Fibroblast of skin of right quadriceps (primary cell): ENCODE measurements around the gene NSUN7.

Source experiments
- DNase-seq: peaks from one replicate; pipeline ENCODE4 v3.0.0-alpha.2; 2013

The NSUN7 gene

GRCh38 chr4:40822420-40823166 is 72.8 kb downstream of the NSUN7 start:
- DNase-seq, result no peak

GRCh38 chr4:40825014-40825838 is 75.5 kb downstream of the NSUN7 start:
- no peak for DNase-seq

DNA sequence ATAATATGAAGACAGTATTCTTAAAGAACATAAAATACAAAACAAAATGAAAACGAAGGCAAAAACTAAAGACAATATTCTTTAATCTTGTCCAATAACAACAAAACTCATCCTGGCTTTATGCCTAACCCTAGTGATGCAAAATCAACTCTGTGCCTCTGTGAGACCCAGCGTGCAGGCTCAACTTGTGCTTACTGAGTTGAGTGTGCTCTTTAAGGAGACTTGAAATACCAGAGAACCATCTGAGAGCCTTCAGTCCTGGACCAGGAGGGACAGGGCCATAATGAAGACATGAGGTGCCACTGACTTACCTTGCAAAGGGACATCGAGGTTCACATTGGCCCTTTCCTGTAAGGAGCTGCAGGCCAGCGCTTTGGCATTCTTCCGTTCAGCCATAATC is 77.1 kb downstream of the NSUN7 start:
- DNase-seq, result no peak

GRCh38 chr4:40827758-40828157 is 78.0 kb downstream of the NSUN7 start:
- DNase-seq, result no peak

DNA sequence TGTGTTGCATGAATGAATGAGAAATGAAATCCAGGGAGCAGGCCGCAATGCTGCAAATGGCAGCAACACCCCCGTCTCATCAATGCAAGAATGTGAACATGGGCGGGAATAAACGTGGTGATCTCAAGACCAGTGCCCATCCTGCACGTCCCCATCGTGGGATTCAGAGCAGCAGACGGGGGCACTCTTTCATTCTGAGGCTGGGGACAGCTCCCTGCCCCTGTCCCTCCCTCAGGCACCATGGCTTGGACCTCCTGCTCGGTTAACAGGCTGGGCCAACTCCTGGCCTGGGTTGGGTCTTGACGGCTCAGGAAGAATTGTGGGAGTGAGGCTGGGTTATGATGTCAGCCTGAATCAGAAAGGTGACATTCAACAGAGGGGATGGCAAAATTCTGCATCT is 78.9 kb downstream of the NSUN7 start:
- DNase-seq, result no peak

DNA sequence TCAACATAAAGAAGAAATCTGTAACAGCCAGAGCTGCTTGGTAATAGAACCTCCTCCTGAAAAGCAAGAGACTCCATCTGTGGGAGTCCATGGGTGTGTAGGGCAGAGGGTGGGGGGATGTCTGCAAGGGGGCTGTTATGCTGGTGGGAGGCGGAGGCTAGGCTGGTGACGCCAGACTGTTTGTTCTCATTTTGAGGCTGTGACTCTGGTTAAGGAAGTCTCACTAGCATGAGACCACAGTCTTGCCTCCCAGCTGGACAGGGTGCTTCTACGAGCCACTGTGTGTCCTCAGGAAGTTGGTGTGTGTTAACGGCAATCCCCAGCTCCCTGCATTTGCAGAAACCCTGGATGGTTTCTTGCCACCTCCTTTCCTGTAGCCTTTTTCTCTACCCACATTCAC is 79.8 kb downstream of the NSUN7 start:
- no peak for DNase-seq

DNA sequence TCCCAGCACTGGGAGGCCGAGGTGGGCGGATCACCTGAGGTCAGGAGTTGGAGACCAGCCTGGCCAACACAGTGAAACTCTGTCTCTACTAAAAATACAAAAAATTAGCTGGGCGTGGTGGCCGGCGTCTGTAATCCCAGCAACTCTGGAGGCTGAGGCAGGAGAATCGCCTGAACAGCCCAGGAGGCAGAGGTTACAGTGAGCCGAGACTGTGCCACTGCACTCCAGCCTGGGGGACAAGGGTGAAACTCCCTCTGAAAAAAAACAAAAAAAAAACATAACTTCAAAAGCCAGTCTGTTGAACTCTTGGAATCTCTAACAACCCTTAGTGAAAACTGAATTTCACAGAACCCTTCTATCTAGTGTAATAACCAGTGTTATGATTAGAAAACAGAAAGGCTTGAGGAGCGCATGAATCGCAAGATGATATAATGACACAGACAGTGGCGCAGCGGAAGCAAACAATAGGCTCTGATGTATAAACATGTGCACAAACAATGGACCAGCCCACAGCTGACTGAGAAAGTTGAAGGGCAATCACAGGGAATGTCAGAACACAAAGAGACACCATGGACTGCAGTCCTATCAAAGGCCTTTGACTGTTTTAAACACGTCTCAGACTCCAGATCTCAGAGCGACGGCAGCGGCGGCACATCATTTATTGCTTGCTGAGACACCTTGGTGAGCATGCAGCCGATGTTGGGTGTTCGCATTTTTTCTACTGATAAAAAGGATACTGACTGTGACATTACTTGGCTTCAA is 81.6 kb downstream of the NSUN7 start:
- DNase-seq, result no peak

DNA sequence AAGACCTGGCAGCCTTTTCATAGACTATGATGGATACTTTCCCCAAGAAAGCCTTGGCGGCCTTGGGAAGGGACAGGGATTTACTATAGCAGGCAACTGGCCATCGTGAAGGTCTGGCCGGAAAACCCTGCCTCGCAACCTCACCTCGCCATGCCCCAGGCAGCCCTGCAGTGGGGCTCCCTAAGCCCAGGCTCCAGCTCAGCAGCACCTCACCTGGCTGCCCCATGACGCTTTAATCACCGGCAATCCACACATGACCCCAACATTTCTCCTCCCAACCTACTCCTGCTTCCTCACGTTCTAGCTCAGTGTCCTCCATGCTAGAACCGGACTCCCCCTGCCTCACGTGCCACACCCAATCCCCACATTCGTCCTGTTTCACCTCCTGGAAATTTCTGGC is 82.4 kb downstream of the NSUN7 start:
- DNase-seq, result no peak

- DNase-seq, result no peak
Observed at GRCh38 chr4:40833212-40833611, 83.5 kb downstream of the NSUN7 start.

DNA sequence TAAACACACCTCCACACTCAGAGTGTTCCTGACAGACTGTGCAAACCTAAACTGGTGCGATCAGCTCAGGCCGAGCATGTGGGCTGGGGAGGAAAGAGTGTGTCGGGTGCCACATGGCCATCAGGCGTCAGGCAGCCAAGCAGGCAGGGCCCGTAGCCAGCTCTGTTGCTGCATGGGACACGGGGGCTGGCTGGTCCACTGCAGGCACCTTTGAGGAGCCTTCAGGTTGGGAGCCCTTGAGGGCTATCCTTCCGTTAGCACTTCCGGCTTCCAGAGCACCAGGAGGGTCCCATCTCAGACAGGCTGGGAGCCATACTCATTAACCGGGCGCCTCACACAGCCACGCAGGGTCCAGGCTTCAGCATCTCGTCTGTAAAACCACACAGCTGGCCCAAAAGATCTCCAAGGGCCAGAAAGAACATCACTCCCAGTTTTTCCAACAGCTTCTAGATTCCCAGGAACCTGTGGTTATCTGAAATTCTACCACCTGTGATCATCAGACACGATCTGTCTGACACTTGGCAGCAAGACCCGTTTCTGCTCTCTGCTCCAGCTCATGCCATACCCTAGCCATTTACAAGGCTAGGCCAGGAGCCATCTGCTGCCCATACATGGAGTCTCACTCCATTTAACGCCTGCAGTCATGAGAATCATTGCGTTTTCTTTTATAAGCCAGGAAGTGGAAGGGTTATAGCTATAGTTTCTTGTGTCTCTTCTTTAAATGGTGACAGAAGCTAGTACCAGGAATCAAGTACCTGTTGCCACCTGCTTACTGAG is 87.5 kb downstream of the NSUN7 start:
- no peak for DNase-seq

GRCh38 chr4:40838742-40839141 is 89.0 kb downstream of the NSUN7 start:
- DNase-seq, result no peak

DNA sequence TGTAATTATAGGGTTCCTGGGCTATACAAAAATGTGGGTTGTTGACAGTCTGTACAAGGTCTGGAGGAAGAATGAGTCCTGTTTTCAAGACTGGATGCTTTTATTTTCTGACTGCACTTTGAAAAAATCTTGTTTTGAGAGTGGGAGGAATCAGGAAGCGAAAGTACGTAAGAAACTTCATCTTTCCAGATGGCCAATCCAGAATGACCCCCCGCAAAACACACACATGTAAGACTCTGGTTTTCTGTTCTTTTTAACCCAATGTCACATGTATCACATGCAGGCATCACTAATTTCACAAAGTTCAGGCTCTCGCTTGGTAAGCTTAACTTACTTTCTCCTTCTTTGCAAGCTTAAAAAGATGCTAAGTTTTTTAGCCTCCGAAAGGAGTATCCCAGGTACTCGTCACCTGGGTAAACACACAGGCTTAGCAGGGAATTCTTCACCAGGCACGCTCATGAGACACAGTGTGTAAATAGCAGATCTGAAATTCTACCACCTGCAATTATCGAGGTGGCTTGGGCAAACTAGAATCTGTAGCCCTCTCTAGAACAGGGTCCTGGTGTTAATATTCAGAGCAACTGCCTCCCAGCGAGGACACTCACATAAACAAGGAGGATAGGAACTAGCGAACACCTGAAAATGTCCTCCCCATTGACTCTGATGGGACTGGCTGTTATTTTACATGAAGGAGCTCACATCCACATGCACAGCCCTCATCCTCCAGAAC is 90.7 kb downstream of the NSUN7 start:
- DNase-seq, result no peak

- peak; percentile 86 for DNase-seq
Observed at GRCh38 chr4:40840985-40841571, 91.3 kb downstream of the NSUN7 start.

DNA sequence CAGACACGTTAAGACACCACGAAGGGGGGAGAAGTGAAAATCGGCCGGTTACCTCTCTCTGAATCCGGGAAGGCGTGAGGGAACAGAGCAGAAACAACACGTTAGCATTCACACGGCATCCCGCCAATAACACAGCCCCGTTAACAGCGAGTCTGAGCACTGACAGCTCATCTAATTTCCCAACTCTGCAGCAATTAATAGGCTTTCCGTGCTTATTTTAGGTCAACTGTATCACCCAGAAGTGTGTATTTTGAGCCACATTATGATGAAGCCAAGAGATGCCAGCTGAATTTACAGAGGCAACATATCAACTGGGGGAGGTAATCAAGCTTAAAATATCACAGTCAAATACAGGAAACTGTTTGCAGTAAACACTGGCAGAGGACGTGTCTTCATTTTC is 92.6 kb downstream of the NSUN7 start:
- DNase-seq, result no peak

DNA sequence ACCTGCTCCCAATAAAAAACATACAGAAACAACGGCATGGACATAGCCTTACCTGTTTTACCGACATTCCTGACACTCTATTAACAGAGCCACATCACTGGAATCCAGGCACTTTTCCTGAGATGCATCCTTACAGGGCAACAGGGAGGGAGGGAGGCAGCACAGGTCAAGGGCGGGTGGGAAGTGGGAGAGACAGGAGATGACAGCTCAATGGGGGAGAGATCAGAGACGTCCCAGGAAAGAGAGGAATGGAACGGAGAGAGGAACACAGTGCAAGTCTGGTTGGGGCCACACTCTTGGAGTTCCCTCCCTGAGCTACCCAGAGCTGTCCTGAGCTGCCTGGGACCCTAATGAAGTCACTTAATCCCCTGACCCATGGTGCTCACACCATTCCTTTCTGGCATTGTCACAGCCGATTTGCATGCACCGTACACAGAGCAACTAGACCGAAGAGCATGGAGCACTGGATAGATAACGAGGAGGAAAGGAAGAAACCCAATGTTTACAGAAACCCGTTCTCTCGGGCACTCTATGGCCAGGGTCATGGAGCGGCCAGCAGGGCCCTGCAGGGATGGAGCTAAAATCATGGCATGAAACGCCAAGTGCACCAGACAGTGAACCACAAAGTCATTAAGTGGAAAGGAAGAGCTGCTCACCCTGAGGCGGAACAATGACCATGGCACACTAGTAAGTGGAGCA is 93.1 kb downstream of the NSUN7 start:
- DNase-seq, result no peak

- DNase-seq, result no peak
Observed at GRCh38 chr4:40843696-40844095, 93.9 kb downstream of the NSUN7 start.

DNA sequence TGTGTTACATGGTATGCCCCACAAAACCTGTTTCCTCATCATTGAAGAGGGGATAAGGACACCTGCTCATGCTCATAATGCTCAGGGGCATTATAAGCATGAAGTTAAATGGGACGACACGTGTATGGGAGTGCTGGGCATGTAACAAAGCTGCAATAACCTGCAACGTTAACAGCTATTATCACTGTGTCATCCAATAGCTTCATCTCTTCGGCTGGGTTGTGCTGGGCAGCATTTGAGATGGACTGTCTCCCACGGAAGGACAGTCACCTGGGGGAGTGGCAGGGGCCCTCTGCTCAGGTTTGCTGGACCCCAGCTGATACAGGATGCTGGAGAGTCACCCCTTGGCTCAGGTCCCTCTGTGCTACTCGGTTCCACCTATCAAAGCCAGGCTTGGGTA is 94.5 kb downstream of the NSUN7 start:
- DNase-seq, result no peak

DNA sequence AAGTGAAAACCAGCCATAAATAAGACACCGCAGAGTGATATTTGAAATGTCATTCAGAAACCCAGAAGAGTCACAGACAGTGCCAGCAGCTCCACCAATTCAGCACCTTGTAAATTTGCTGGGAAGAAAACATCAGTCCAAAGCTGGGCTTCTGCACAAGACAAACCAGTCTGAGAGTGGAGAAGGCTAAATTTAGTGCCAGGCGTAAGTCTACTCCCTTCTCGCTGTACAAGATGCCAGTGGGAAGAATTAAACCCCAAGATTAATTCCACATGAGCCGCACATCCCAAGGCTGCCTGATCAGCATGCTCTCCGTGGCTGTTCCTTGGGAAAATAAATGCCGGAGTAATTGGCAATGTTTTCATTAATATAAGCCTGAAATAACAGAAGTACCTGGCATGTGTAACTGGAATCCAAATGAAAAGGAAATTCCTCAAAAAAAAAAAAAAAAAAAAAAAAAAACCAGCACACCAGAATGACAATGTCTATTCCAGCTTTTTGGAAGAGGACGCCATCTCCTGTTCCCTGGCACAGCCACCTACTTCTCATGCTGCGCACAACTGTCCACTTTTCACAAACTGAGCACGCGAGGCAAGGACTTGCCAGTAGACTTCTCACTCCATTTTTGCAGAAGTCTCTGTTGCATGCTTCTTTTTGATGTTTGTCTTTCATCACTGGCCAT is 95.5 kb downstream of the NSUN7 start:
- DNase-seq, result peak; percentile 36

- no peak for DNase-seq
Observed at GRCh38 chr4:40846532-40846931, 96.8 kb downstream of the NSUN7 start.

DNA sequence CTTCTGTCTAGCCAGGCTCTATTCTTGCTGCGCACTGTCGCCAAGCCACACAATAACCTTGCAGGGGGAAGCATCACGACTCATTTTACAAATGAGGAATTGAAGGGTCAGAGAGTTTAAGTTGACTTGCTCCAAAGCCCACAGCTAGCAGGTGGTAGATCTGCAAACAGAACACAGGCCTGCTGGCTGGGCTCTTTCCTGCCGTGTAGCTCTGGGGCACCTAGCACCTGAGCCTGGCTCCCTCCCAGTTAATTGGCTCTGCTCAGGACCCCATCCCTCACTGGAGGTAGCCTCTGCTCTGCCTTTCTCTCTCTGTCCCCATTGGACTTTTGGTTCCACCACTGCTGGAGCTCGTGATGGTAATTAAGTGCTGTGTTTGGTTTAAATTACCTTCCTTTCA is 98.5 kb downstream of the NSUN7 start:
- no peak for DNase-seq

- DNase-seq, result peak; percentile 24
Observed at GRCh38 chr4:40848940-40849339, 99.2 kb downstream of the NSUN7 start.
